ENCODE data around the gene RHOB. TPM values are rescaled to one million over a fixed set of nuclear protein-coding genes. Genes with fewer than 3 reads are reported as not detected.

The RHOB gene
- total RNA-seq, 1 experiment from 2014 or later = 38.9 TPM

DNA sequence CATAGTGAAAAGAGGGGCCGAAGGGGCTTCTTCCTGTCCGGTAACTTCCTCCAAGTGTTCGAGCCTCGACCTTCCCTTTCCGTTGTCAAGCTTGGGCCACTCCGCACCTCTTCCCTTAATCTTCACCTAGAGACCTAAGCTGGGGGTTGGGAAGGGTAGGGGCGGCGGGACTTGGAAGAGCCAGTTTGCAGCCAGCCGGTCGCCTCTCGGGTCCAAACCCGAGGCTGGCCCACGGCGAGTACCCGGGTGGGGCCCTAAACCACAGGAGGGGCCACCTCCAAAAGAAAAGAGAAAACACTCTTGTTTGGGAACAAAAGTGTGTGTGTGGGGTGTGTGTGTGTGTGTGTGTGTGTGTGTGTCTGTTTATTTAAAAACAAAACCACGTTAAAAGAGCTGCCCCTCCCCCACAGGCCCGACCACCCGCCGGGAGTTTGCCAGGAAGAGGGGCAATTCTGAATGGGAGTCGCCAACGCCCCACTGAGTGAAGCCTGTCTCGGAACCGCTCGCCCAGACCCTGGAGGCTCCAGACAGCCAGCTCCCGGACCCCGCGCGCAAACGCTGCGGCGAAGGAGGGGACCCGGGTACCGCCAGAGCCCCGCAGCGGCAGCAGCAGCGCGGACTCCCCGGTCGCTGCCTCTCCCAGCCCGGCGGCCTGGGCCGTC lies 488 bp upstream of the RHOB start:
- H3K36me3 ChIP-seq (ENCODE audit: control insufficient read depth, insufficient read depth, low read length) = no peaks in the 10 kb centered on the region
- H3K27me3 ChIP-seq (ENCODE audit: control insufficient read depth, insufficient read depth, low read length) = no peaks in the 10 kb centered on the region
- BruUV-seq (replicated peaks) = no TSS peak
- TF ChIP-seq, protein P1, sequence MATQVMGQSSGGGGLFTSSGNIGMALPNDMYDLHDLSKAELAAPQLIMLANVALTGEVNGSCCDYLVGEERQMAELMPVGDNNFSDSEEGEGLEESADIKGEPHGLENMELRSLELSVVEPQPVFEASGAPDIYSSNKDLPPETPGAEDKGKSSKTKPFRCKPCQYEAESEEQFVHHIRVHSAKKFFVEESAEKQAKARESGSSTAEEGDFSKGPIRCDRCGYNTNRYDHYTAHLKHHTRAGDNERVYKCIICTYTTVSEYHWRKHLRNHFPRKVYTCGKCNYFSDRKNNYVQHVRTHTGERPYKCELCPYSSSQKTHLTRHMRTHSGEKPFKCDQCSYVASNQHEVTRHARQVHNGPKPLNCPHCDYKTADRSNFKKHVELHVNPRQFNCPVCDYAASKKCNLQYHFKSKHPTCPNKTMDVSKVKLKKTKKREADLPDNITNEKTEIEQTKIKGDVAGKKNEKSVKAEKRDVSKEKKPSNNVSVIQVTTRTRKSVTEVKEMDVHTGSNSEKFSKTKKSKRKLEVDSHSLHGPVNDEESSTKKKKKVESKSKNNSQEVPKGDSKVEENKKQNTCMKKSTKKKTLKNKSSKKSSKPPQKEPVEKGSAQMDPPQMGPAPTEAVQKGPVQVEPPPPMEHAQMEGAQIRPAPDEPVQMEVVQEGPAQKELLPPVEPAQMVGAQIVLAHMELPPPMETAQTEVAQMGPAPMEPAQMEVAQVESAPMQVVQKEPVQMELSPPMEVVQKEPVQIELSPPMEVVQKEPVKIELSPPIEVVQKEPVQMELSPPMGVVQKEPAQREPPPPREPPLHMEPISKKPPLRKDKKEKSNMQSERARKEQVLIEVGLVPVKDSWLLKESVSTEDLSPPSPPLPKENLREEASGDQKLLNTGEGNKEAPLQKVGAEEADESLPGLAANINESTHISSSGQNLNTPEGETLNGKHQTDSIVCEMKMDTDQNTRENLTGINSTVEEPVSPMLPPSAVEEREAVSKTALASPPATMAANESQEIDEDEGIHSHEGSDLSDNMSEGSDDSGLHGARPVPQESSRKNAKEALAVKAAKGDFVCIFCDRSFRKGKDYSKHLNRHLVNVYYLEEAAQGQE (IDR thresholded peaks at IDR 0.05; ENCODE audit: insufficient read depth in 1 of 2, low read depth in 2 of 2, low read length in 1 of 2) = no peak
- TF ChIP-seq SIN3A (IDR thresholded peaks at IDR 0.05; ENCODE audit: borderline replicate concordance, insufficient read depth, low read depth, low read length) (no peak), POLR2AphosphoS5 (IDR thresholded peaks at IDR 0.05; ENCODE audit: low read depth, low read length) (no peak), TCF7L2 (IDR thresholded peaks at IDR 0.05; ENCODE audit: low read depth, low read length) (no peak; the same call in 1 of the 2 replicates)
- TF ChIP-seq, protein P2, sequence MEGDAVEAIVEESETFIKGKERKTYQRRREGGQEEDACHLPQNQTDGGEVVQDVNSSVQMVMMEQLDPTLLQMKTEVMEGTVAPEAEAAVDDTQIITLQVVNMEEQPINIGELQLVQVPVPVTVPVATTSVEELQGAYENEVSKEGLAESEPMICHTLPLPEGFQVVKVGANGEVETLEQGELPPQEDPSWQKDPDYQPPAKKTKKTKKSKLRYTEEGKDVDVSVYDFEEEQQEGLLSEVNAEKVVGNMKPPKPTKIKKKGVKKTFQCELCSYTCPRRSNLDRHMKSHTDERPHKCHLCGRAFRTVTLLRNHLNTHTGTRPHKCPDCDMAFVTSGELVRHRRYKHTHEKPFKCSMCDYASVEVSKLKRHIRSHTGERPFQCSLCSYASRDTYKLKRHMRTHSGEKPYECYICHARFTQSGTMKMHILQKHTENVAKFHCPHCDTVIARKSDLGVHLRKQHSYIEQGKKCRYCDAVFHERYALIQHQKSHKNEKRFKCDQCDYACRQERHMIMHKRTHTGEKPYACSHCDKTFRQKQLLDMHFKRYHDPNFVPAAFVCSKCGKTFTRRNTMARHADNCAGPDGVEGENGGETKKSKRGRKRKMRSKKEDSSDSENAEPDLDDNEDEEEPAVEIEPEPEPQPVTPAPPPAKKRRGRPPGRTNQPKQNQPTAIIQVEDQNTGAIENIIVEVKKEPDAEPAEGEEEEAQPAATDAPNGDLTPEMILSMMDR (IDR thresholded peaks at IDR 0.05) = no peak
- in situ Hi-C loops (cut with HindIII; ENCODE audit: low pct_unique_long_range_greater_than_20kb, low sequenced_read_pairs) (loop anchor here (10.0 to 25.0 kb wide), 2 partner anchors 78 to 191 kb away; no protein-coding TSS in a partner anchor), intact Hi-C loops (cut with micrococcal nuclease; ENCODE audit: unreplicated experiment) (loop anchor here (10.0 kb wide), 1 partner anchor 148 kb away; no protein-coding TSS in a partner anchor)
- ChIA-PET CTCF (interaction anchor here (0.6 to 1.2 kb wide), 7 partner anchors 35 to 196 kb away, joined by 3 to 5 read pairs (median 3); no protein-coding TSS in a partner anchor), POLR2A (interaction anchor here (0.6 to 1.4 kb wide), 9 partner anchors 9 to 153 kb away, joined by 3 to 6 read pairs (median 3); no protein-coding TSS in a partner anchor)
- no peaks in the 10 kb centered on the region for H3K9me3 ChIP-seq (ENCODE audit: control insufficient read depth, insufficient read depth, low read depth, low read length)
- H3K4me1 ChIP-seq (ENCODE audit: control insufficient read depth, insufficient read depth, low read length) = peaks cover 45% of the 10 kb centered on the region
- H3K27ac ChIP-seq (ENCODE audit: low read length) = peak overlapping the region; percentile 76
- ATAC-seq = no peak
- peak overlapping the region; percentile 73 to 81 for H3K4me3 ChIP-seq (ENCODE audit: low read depth in 2 of 2, low read length in 2 of 2)
- DNase-seq (ENCODE audit: low read depth, low spot score) = no peak

DNA sequence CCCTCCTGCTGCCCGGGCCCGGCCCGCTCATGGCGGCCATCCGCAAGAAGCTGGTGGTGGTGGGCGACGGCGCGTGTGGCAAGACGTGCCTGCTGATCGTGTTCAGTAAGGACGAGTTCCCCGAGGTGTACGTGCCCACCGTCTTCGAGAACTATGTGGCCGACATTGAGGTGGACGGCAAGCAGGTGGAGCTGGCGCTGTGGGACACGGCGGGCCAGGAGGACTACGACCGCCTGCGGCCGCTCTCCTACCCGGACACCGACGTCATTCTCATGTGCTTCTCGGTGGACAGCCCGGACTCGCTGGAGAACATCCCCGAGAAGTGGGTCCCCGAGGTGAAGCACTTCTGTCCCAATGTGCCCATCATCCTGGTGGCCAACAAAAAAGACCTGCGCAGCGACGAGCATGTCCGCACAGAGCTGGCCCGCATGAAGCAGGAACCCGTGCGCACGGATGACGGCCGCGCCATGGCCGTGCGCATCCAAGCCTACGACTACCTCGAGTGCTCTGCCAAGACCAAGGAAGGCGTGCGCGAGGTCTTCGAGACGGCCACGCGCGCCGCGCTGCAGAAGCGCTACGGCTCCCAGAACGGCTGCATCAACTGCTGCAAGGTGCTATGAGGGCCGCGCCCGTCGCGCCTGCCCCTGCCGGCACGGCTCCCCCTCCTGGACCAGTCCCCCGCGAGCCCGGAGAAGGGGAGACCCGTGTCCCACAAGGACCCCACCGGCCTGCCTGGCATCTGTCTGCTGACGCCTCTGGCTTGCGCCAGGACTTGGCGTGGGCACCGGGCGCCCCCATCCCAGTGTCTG lies 767 bp downstream of the RHOB start:
- BruUV-seq (replicated peaks) = no TSS peak
- CTCF ChIA-PET = interaction anchor here (0.8 to 1.2 kb wide), 2 partner anchors 36 to 188 kb away, joined by 3 read pairs; no protein-coding TSS in a partner anchor
- Histone ChIP-seq H3K36me3 (ENCODE audit: control insufficient read depth, insufficient read depth, low read length) (no peaks in the 10 kb centered on the region), H3K27ac (ENCODE audit: low read length) (peak overlapping the region; percentile 71), H3K4me1 (ENCODE audit: control insufficient read depth, insufficient read depth, low read length) (peaks cover 41% of the 10 kb centered on the region), H3K9me3 (ENCODE audit: control insufficient read depth, insufficient read depth, low read depth, low read length) (no peaks in the 10 kb centered on the region), H3K27me3 (ENCODE audit: control insufficient read depth, insufficient read depth, low read length) (no peaks in the 10 kb centered on the region), H3K4me3 (ENCODE audit: low read depth in 2 of 2, low read length in 2 of 2) (peak overlapping the region; percentile 73 to 81)
- TF ChIP-seq TCF7L2 (IDR thresholded peaks at IDR 0.05; ENCODE audit: low read depth, low read length) (no peak), SIN3A (IDR thresholded peaks at IDR 0.05; ENCODE audit: borderline replicate concordance, insufficient read depth, low read depth, low read length) (peak; percentile 77; the same call in 1 of the 2 replicates), POLR2AphosphoS5 (IDR thresholded peaks at IDR 0.05; ENCODE audit: low read depth, low read length) (no peak)
- TF ChIP-seq, protein P2 (IDR thresholded peaks at IDR 0.05) = peak; percentile 27; the same call in 1 of the 2 replicates
- TF ChIP-seq, protein P1 (IDR thresholded peaks at IDR 0.05; ENCODE audit: insufficient read depth in 1 of 2, low read depth in 2 of 2, low read length in 1 of 2) = no peak
- peak; percentile 53 for ATAC-seq
- in situ Hi-C loops (cut with HindIII; ENCODE audit: low pct_unique_long_range_greater_than_20kb, low sequenced_read_pairs) = loop anchor here (10.0 to 25.0 kb wide), 2 partner anchors 77 to 190 kb away; no protein-coding TSS in a partner anchor
- intact Hi-C loops (cut with micrococcal nuclease; ENCODE audit: unreplicated experiment) = loop anchor here (10.0 kb wide), 1 partner anchor 147 kb away; no protein-coding TSS in a partner anchor
- DNase-seq (ENCODE audit: low read depth, low spot score) = no peak
- POLR2A ChIA-PET = interaction anchor here (0.6 to 1.4 kb wide), 12 partner anchors 29 to 203 kb away, joined by 3 to 13 read pairs (median 5); no protein-coding TSS in a partner anchor

Data from Panc1 (cell line).